Tibial nerve (tissue), 4 donors: ENCODE results near the gene ZNHIT2. TPM values are rescaled to one million over a fixed set of nuclear protein-coding genes. Genes with fewer than 3 reads are reported as not detected.

Experiments used
- DNase-seq, 2 donors: peaks; one replicate each; pipeline ENCODE4 v3.0.0-alpha.2; 2019; ENCODE audit warnings: low spot score in 2 of 2
- H3K27ac ChIP-seq, 4 donors: fragments of 200-600 bp; sonication (generic) in 3 of 4; one replicate each; pipeline ENCODE4 v1.5.1; 2017 to 2019; ENCODE audit warnings: mild to moderate bottlenecking in 1 of 4
- H3K27me3 ChIP-seq, 2 donors: fragments of 200-600 bp; sonication (generic) in 1 of 2; one replicate each; pipeline versions ENCODE4 v1.5.1 to v1.6.0; 2017 to 2019
- H3K36me3 ChIP-seq, 3 donors: fragments of 200-600 bp; sonication (generic); one replicate each; pipeline ENCODE4 v1.5.1; 2018 to 2019
- H3K4me1 ChIP-seq, 4 donors: fragments of 200-600 bp; sonication (generic) in 3 of 4; one replicate each; pipeline ENCODE4 v1.5.1; 2017 to 2019
- H3K4me3 ChIP-seq, 4 donors: fragments of 200-600 bp; sonication (generic) in 3 of 4; one replicate each; pipeline ENCODE4 v1.5.1; 2017 to 2019; ENCODE audit warnings: mild to moderate bottlenecking in 1 of 4, moderate library complexity in 1 of 4
- H3K9me3 ChIP-seq, 4 donors: fragments of 200-600 bp; sonication (generic) in 3 of 4; one replicate each; pipeline ENCODE4 v1.5.1; 2017 to 2019
- CTCF ChIP-seq, 5 experiments: fragments of 200-600 bp in 3 of 5; fragments of 450-650 bp in 2 of 5; sonication (generic) in 3 of 5; IDR thresholded peaks; one replicate each; pipeline ENCODE4 v1.5.1; 2016 to 2019; ENCODE audit warnings: antibody characterized with exemption in 5 of 5, mild to moderate bottlenecking in 3 of 5, moderate library complexity in 2 of 5
- EP300 ChIP-seq, 2 donors: sonication (generic); formaldehyde crosslinking; IDR thresholded peaks; one replicate each; pipeline ENCODE4 v1.6.1; 2017; ENCODE audit warnings: antibody characterized with exemption in 2 of 2, mild to moderate bottlenecking in 1 of 2
- POLR2A ChIP-seq, 2 donors: fragments of 450-650 bp; IDR thresholded peaks; one replicate each; pipeline ENCODE4 v1.6.1; 2017; ENCODE audit warnings: antibody characterized with exemption in 2 of 2, mild to moderate bottlenecking in 2 of 2, moderate library complexity in 2 of 2
- WGBS, 2 donors: methylation state at CpG; one replicate each; pipeline ENCODE4 v1.1.5; 2018; 5-methylcytosine and 5-hydroxymethylcytosine counted together
- total RNA-seq, 4 donors: library from RNA; depleted of rRNA; stranded (reverse); fragments of >200 nt; gene quantifications; one replicate each; pipeline ENCODE4 v1.1.0, GENCODE V29; 2016

ZNHIT2 gene
- total RNA-seq, 4 donors from 2014 or later = 19.2 to 26.8 (median 22.6) TPM

- Histone ChIP-seq H3K27me3 (no peaks in the 10 kb centered on the region), H3K4me3 (no peak overlapping the region), H3K4me1 (peaks cover 0 to 27% (median 9%) of the 10 kb centered on the region in 4 donors), H3K9me3 (no peaks in the 10 kb centered on the region), H3K27ac (no peak overlapping the region), H3K36me3 (peaks cover 0 to 69% (median 48%) of the 10 kb centered on the region in 3 donors)
- TF ChIP-seq CTCF (IDR thresholded peaks at IDR 0.05) (no peak), POLR2A (IDR thresholded peaks at IDR 0.05) (no peak), EP300 (IDR thresholded peaks at IDR 0.05) (no peak)
- no peak for DNase-seq
- WGBS, 2 donors = 87 to 89% methylated on average over 12 of the region's 12 CpGs
These were observed 7.9 kb upstream of the ZNHIT2 start for GRCh38 chr11:65125197-65126056.

- Histone ChIP-seq H3K9me3 (no peaks in the 10 kb centered on the region), H3K4me1 (peaks cover 0 to 35% (median 10%) of the 10 kb centered on the region in 4 donors), H3K27ac (no peak overlapping the region), H3K27me3 (no peaks in the 10 kb centered on the region), H3K4me3 (no peak overlapping the region), H3K36me3 (peaks cover 0 to 69% (median 47%) of the 10 kb centered on the region in 3 donors)
- WGBS, 2 donors = 84 to 88% methylated on average over 5 of the region's 5 CpGs
- no peak for DNase-seq
- TF ChIP-seq POLR2A (IDR thresholded peaks at IDR 0.05) (no peak), CTCF (IDR thresholded peaks at IDR 0.05) (no peak), EP300 (IDR thresholded peaks at IDR 0.05) (no peak)
These were observed 7.1 kb upstream of the ZNHIT2 start for GRCh38 chr11:65124480-65125196.

DNA sequence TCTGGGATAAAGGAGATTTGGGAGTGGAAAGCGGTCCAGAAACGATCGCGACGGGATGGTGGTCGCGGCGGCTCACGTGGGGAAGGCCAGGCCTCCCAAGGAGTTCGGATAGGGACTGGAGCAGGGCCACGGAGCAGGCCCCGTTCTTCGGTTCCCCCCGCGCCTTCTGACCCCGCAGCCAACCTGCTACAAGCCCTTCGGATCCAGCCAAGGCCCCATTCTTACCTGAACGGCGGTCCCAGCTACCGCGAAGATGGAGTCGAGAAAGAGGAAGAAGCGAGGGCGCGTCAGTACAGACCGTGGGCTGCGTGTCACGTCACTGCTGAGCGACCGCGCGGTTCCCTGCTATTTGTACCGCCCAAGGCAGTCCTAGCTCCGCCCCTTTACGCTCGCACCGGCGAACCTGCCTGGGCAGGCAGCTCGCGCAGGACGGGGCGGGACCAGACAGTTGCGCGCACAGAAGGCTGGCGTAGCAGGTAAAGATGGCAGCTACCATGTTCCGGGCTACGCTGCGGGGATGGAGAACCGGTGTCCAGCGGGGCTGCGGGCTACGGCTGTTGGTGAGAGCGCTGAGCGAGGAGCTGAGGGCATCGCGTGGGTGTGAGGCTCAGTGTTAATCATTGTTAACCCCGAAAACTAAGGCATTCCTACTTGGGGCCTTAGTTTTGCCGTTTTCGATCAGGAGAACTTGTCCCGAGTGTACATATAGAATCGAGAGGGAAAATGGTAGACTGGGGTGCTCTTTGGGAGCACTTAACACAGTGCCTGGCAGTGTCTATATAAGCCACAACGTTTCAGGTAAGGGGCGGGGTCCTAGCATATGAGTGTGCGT lies 4.6 kb upstream of the ZNHIT2 start, which contains the start of the genes FAU and MRPL49:
Gene FAU (minus strand): TSS at position 270 of the 832 bp plus-strand sequence. CDS start 321 bp downstream, outside the sequence.
Gene MRPL49 (plus strand): TSS at position 457 of the 832 bp plus-strand sequence. CDS start 26 bp downstream, at position 483.
- peak; percentile 95 for DNase-seq
- Histone ChIP-seq H3K27ac (peak within 1 kb of the TSS; percentile 81 to 98 (median 92)), H3K9me3 (no peaks in the 10 kb centered on the region), H3K4me3 (peak within 1 kb of the TSS; percentile 65 to 92 (median 87)), H3K4me1 (peaks cover 0 to 45% (median 11%) of the 10 kb centered on the region in 4 donors), H3K27me3 (no peaks in the 10 kb centered on the region), H3K36me3 (peaks cover 0 to 61% (median 25%) of the 10 kb centered on the region in 3 donors)
- peak; percentile 77 to 98 for TF ChIP-seq EP300 (IDR thresholded peaks at IDR 0.05)
- peak; percentile 61 to 92 for TF ChIP-seq POLR2A (IDR thresholded peaks at IDR 0.05)
- TF ChIP-seq CTCF (IDR thresholded peaks at IDR 0.05) = peak in 1 of 5 experiments; percentile 27
- 0% methylated on average over 41 to 55 of the region's 64 CpGs for WGBS, 2 donors

- no peak for TF ChIP-seq EP300 (IDR thresholded peaks at IDR 0.05)
- TF ChIP-seq POLR2A (IDR thresholded peaks at IDR 0.05) = no peak
- no peak for TF ChIP-seq CTCF (IDR thresholded peaks at IDR 0.05)
- Histone ChIP-seq H3K9me3 (no peaks in the 10 kb centered on the region), H3K27ac (peak overlapping the region; percentile 81 to 98 (median 92)), H3K36me3 (peaks cover 0 to 57% (median 19%) of the 10 kb centered on the region in 3 donors), H3K4me1 (peaks cover 0 to 51% (median 17%) of the 10 kb centered on the region in 4 donors), H3K4me3 (peak overlapping the region; percentile 65 to 92 (median 87)), H3K27me3 (no peaks in the 10 kb centered on the region)
- 4 to 5% methylated on average over 22 of the region's 22 CpGs for WGBS, 2 donors
- no peak for DNase-seq
These were observed 4.0 kb upstream of the ZNHIT2 start for GRCh38 chr11:65121447-65121864.
